RPMI7951 (cell line): ENCODE measurements around the gene RAB11B. TPM values are rescaled to one million over a fixed set of nuclear protein-coding genes. Genes with fewer than 3 reads are reported as not detected.
A peak's percentile ranks its signal among the peaks of the same experiment; 100 is the strongest.
"Not testable (repeated sequence)": the region's sequence is repeated elsewhere in the genome, so short reads cannot be mapped to it uniquely, and the experiment has no call there.

Experiments
- DNase-seq: peaks from one replicate; pipeline ENCODE4 v3.0.0-alpha.2; 2012; ENCODE audit warnings: low read depth
- total RNA-seq: library from RNA; depleted of rRNA; stranded (reverse); fragments of >200 nt; shearing (Covaris generic); gene quantifications from 2 replicates; pipeline ENCODE4 v1.2.3, GENCODE V29; 2014

RAB11B gene
- total RNA-seq, 1 experiment from 2014 or later, result 16.1 TPM

DNA sequence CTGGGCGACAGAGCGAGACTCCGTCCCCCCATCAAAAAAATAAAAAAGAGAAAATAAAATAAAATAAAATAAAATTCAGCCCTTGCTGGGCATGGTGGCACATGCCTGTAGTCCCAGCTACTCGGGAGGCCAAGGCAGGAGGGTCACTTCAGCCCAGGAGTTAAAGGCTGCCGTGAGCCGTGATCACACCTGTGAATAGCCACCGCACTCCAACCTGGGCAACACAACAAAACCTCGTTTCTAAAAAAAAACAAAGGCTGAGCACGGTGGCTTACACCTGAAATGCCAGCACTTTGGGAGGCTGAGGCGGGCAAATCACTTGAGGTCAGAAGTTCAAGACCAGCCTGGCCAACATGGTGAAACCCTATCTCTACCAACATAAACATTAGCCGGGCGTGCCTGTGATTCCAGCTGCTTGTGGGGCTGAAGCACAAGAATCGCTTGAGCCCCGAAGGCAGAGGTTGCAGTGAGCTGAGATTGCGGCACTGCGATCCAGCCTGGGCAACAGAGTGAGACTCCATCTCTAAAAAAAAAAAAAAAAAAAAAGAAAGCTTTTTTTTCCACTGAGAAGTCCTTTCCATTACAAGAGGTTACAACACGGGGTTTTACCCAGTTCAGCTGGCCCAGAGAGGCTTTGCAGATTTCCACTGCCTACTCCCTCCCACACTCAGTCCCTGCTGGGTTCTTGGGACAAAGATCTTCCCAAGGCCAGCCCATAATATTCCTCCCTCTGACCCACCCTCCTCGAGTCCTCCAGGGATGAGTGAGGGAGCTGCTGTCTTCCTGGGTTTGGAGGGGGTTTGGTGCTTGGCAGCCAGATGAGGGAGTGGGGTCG, 19.8 kb upstream of the RAB11B start:
- DNase-seq, result no peak

DNA sequence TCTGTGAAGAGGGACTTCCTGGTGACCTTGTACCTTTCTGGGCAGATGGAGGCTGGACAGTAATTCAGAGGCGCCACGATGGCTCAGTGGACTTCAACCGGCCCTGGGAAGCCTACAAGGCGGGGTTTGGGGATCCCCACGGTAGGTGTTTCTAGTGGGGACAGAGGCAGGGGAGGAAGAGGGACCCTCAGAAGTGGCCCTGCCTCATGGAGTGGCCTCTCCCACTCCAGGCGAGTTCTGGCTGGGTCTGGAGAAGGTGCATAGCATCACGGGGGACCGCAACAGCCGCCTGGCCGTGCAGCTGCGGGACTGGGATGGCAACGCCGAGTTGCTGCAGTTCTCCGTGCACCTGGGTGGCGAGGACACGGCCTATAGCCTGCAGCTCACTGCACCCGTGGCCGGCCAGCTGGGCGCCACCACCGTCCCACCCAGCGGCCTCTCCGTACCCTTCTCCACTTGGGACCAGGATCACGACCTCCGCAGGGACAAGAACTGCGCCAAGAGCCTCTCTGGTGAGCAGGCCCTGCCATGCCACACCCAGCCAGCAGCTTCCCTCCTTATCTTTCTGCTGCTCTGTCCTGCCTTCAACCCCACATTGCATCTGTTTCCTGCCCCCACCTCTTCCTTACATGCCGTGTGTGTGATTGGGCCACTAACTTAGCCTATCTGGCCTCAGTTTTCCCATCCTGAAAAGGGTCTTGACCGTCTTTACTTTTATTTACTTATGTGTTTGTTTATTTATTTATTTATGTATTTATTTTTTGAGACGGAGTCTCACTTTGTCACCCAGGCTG, 19.0 kb upstream of the RAB11B start:
- DNase-seq, result no peak

DNA sequence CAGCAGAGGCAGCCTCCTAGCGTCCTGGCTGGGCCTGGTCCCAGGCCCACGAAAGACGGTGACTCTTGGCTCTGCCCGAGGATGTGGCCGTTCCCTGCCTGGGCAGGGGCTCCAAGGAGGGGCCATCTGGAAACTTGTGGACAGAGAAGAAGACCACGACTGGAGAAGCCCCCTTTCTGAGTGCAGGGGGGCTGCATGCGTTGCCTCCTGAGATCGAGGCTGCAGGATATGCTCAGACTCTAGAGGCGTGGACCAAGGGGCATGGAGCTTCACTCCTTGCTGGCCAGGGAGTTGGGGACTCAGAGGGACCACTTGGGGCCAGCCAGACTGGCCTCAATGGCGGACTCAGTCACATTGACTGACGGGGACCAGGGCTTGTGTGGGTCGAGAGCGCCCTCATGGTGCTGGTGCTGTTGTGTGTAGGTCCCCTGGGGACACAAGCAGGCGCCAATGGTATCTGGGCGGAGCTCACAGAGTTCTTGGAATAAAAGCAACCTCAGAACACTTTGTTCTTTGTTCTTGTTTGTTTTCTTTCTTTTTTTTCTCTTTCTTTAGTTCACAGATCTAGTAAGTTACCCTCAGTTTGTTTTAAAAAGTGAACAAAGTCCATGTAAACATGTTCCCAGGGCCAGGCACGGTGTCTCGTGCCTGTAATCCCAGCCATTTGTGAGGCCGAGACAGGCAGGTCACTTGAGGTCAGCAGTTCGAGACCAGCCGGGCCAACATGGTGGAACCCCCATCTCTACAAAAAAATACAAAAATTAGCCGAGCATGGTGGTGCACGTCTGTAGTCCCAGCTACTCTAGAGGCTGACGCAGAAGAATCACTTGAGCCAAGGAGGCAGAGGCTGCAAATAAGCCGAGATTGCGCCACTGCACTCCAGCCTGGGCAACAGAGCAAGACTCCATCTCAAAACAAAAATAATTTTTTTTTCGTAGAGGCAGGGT, 16.0 kb upstream of the RAB11B start:
- DNase-seq, result no peak

DNA sequence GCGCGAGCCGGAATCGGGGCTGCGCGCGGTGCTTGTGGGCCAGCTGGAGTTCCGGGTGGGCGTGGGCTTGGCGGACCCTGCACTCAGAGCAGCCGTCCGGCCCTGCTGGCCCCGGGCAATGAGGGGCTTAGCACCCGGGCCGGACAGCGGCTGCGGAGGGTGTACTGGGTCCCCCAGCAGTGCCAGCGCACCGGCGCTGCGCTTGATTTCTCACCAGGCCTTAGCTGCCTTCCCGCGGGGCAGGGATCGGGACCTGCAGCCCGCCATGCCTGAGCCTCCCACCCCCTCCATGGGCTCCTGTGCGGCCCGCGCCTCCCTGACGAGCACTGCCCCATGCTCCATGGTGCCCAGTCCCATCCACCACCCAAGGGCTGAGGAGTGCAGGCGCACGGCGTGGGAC, 14.4 kb upstream of the RAB11B start:
- DNase-seq, result not testable (repeated sequence)

DNA sequence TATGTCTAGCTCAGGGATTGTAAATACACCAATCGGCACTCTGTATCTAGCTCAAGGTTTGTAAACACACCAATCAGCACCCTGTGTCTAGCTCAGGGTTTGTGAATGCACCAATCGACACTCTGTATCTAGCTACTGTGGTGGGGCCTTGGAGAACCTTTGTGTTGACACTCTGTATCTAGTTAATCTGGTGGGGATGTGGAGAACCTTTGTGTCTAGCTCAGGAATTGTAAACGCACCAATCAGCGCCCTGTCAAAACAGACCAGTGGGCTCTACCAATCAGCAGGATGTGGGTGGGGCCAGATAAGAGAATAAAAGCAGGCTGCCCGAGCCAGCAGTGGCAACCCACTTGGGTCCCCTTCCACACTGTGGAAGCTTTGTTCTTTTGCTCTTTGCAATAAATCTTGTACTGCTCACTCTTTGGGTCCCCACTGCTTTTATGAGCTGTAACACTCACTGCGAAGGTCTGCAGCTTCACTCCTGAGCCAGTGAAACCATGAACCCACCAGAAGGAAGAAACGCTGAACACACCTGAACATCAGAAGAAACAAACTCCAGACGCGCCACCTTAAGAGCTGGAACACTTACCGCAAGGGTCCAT, 13.7 kb upstream of the RAB11B start:
- not testable (repeated sequence) for DNase-seq

DNA sequence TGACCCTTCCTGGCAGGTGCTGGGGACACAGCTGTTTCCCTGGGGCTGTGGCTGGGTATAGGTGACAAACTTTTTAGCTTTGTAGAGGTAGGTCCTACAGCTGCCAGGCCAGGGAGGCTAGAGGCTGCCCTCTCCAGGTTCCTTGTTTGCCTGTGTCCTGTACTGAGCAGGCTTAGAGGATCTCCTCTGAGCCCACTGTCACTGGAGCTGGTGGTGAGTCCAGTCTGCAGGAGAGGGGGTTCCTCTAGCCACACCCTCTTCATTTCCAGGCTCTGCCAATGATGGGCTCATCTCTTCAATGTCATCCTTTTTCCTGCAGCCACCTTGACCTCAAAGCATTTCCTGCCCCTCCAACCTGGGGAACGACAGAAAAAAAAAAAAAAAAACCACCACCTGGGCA, 12.6 kb upstream of the RAB11B start:
- DNase-seq, result no peak

DNA sequence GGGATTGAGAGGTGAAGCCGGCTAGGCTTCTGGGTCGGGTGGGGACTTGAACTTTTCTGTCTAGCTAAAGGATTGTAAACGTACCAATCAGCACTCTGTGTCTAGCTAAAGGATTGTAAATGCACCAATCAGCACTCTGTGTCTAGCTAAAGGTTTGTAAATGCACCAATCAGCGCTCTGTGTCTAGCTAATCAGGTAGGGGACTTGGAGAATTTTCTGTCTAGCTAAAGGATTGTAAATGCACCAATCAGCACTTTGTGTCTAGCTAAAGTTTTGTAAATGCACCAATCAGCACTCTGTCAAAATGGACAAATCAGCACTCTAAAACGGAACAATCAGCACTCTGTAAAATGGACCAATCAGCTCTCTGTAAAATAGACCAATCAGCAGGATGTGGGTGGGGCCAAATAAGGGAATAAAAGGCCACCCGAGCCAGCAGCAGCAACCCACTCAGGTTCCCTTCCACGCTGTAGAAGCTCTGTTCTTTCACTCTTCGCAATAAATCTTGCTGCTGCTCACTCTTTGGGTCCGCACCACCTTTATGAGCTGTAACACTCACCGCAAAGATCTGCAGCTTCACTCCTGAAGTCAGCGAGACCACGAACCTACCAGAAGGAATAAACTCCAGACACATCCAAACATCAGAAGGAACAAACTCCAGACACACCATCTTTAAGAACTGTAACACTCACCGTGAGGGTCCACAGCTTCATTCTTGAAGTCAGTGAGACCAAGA, 10.8 kb upstream of the RAB11B start:
- not testable (repeated sequence) for DNase-seq

DNA sequence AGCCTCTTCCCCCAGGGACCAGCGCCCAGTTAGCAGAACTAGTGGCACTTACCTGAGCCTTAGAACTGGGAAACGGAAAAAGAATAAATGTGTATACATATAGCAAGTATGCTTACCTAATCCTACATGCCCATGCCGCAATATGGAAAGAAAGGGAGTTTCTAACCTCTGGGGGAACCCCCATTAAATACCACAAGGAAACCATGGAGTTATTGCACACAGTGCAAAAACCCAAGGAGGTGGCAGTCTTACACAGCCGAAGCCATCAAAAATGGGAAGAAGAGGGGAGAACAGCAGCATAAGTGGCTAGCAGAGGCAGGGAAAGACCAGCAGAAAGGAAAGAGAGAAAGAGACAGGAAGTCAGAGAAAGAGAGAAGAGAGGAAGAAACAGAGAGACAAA, 5.6 kb upstream of the RAB11B start:
- not testable (repeated sequence) for DNase-seq

DNA sequence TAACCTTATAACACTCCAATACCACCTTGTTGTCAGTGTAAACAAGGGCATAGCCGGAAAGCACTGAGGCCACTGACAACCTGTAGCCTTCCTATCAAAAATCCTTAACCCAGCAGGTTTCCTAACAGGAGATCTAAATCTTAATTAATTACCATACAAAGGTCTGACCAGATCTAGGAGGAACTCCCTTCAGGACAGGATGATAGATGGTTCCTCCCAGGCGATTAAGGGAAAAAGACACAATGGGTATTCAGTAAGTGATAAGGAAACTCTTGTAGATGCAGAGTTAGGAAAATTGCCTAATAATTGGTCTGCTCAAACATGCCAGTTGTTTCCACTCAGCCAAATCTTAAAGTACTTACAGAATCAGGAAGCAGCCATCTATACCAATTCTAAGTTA, 5.1 kb upstream of the RAB11B start:
- DNase-seq, result not testable (repeated sequence)

DNA sequence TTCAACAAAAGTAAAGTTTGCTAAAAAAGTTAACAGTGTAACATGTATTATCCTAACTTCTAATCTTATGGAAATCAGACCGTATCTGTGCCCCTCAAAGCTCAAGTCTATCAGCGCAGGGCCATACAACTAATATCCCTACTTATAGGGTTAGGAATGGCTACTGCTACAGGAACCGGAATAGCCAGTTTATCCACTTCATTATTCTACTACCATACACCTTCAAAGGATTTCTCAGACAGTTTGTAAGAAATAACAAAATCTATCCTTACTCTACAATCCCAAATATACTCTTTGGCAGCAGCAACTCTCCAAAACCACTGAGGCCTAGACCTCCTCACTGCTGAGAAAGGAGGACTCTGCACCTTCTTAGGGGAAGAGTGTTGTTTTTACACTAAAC, 4.6 kb upstream of the RAB11B start:
- not testable (repeated sequence) for DNase-seq

DNA sequence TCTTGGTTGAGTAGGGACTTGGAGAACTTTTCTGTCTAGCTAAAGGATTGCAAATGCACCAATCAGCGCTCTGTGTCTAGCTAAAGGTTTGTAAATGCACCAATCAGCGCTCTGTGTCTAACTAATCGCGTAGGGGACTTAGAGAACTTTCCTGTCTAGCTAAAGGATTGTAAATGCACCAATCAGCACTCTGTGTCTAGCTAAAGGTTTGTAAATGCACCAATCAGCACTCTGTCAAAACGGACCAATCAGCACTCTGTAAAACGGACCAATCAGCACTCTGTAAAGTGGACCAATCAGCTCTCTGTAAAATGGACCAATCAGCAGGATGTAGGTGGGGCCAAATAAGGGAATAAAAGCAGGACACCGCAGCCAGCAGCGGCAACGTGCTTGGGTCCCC, 3.7 kb upstream of the RAB11B start:
- not testable (repeated sequence) for DNase-seq

DNA sequence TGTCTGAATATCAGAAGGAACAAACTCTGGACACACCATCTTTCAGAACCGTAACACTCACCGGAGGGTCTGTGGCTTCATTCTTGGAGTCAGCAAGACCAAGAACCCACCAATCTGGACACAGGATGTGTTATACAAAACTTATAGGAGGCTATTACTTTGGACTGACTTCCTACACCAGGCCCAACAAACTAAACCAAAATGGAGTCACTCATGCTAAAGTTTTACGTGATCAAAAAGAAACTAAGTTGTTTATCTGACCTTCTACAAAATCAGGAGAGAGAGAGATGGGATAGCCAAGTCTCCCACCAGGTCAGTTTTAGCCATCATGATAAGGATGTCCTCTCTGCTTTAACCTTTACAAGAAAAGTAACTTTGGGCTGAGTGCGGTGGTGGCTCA, 3.2 kb upstream of the RAB11B start:
- no peak for DNase-seq

DNA sequence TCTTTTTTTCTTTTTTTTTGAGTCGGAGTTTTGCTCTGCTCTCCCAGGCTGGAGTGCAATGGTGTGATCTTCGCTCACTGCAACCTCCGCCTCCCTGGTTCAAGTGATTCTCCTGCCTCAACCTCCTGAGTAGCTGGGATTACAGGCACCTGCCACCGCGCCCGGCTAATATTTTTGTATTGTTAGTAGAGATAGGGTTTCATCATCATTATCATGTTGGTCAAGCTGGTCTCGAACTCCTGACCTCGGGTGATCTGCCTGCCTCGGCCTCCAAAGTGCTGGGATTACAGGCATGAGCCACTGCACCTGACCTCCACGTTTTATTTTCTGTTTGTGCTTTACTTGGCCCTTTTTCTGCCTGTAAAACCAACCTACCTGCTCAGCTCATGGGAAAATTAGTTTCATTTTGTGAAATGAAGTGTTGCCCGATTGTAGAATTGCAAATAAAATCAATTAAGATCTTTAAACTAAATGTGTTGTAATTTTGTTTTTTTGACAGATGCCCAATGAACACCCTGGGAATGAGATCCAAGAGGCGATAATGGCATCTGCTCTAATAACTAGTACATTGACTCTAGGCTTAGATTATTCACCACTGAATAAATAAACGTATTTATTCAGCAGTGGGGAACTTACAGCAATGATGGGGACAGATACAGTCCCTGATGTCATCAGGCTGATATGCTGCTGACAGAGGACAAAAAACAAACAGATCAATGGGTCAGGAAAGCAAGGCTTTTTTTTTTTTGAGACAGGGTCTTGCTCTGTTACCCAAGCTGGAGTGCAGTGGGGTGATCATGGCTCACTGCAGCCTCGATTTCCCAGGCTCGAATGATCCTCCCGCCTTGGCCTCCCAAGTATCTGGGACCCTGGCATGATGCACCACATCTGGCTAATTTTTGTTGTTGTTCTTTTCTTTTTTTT, 2.2 kb upstream of the RAB11B start:
- no peak for DNase-seq

DNA sequence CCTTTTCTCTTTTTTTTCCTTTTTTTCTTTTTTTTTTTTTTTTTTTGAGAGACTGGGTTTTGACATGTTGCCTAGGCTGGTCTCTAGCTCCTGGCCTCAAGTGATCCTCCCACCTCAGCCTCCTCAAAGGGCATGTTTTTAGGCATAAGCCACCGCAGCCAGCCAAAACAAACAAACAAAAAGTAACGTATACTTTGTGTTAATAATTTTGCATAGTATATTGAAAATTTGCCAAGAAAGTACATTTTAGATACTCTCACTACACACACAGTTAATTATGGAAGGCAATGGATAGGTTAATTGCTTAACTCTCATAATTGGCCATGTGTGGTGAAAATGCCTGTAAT, 1.6 kb upstream of the RAB11B start:
- no peak for DNase-seq

DNA sequence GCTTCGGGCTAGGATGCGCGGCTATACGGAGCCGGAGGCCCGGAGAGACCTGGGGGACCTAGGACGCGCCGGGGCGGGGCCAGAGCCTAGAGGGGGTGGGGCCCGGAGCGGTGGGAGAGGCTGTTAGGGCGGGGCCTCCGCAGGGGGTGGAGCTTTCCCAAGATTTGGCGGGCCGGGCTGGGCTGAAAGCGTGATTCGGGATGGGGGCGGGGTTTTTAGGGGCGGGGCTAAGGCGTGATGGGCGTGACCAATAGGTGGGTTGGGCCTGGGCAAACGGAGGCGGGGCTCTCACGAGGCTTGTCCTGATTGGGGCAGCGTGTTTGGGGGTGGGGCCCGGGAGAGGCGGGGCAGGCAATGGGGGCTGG, 439 bp downstream of the RAB11B start:
- peak; percentile 82 for DNase-seq

DNA sequence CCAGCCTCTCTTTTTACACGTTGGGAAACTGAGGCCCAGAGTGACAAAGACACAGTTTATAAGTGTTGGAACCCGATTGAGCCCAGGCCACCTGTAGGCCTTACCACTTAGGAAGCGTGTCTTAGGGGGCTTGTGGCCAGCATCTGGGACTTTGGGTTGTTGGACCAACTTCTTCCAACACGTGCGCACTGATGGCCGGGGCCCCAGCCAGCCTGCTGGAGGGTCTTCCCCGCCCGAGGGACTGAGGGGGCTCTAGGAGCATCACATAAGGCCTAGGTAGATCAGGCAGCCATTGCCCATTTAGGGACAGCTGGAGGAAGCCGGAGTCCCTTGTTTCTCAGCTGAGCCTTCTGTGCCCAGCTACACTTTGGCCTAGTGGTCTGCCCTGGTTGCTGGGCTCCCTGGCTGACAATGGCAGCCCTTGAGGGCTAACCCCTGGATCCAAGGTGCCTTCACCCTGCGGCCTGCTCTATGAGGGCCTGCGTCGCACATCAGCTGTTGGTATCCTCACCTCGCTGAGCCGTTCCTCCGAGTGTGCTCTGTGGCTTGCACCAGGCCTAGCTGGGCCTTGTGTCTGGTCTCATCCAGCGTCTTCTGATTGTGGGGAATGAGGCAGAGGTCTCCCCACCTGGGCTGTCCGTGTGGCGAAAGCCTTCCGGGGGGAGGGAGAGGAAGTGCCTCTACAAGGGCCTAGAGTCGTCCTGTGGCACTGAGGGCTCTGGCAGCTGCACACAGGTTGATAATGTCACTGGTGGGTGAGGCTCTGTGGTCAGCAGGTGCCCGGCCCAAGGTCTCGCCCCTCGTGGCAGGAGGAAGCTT, 1.2 kb downstream of the RAB11B start:
- no peak for DNase-seq

DNA sequence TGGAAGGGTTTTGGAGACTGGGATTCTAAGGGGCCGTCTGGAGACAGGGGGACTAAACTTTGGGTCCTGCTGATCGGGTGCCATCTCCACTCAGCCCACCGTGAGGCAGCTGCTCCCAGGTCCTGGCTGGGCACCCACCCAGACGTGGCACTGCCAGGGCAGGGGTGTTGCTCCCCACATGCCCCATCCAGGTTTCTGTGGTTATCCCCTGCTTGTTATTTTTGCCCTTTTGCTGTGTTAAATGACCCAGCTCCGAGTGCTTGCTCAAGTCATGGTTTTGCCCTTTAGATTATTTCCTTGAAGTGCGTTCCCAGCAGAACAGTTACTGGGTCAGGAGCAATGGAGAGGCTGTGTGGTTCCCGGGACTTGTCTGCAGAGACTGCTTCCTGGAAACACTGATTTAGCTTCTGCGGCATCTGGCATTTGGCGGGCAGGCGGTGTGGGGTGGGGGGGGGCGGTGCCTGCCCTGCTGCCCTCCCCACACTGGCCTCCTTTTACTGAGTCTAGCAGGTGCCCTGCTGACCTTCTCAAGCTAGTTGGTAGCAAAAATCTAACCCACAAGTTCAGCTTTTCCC, 1.9 kb downstream of the RAB11B start:
- DNase-seq, result no peak

DNA sequence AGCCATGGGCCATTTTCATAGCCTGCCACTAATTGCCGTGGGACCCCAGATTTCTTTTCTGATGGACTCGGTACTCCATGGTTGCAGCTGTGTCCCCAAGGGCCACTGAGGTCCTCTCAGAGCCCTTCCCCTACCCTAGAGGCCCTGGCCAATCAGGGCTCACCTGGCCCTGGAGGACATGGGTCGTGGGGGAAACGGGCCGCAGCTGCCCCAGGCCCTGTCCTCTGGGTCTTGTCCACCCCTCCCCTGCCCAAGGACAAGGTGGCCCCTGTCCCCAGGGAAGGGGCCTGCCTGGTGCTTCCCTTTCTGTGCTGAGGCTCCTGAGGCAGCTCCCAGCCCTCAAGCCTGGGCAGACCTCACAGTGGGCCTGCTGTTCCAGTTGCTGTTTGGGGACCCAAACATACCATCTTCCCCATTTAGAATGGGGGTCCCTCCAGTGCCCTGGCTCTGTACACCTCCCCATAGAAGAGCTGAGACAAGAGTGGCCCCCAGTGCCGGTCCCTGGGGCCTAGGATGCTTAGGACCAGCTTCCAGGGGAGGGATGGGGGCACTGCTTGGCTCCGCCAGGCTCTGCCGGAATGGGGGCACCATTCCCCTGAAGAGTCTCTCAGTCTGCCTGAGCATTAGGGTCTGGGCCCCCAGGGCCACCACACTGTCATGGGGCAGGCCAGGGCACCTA, 3.2 kb downstream of the RAB11B start:
- no peak for DNase-seq
